GM19240 (cell line): ENCODE data around the gene MTX1.
"Not testable (repeated sequence)": the region's sequence is repeated elsewhere in the genome, so short reads cannot be mapped to it uniquely, and the experiment has no call there.

Experiments
- DNase-seq: peaks from one replicate; pipeline ENCODE4 v3.0.0; 2011; ENCODE audit warnings: low spot score; ENCODE audit not compliant: insufficient read length

MTX1 gene

GRCh38 chr1:155208541-155209311 lies at the start of gene MTX1:
MTX1 (plus strand) TSS chr1:155208695; CDS start chr1:155208805, 110 bp downstream.
- DNase-seq = peak; percentile 83

GRCh38 chr1:155158991-155159390 lies 49.5 kb upstream of the MTX1 start:
- no peak for DNase-seq

- DNase-seq = no peak
Observed at GRCh38 chr1:155160128-155160527, 48.4 kb upstream of the MTX1 start.

DNA sequence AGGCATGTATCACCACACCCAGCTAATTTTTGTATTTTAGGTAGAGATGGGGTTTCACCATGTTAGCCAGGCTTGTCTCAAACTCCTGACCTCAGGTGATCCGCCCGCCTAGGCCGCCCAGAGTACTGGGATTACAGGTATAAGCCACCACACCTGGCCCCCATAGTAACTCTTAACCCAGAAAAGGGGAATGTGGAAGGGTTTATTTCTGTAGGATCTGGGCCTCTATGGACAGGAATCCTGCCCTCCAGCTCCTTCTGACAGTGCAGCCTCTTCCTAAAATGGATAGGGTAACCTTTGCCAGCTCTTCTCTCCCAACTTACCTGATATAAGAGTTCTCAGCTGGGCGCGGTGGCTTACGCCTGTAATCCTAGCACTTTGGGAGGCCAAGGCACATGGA lies 45.9 kb upstream of the MTX1 start:
- not testable (repeated sequence) for DNase-seq

DNA sequence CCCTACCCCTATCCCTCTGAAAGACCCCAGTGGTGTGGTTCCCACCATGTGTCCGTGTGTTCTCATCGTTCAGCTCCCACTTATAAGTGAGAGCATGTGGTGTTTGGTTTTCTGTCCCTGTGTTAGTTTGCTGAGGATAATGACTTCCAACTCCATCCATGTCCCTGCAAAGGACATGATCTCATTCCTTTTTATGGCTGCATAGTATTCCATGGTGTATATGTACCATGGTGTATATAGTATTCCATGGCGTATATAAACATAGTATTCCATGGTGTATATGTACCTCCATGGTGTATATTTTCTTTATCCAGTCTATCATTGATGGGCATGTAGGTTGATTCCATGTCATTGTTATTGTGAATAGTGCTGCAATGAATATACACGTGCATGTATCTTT lies 44.7 kb upstream of the MTX1 start:
- DNase-seq = not testable (repeated sequence)

DNA sequence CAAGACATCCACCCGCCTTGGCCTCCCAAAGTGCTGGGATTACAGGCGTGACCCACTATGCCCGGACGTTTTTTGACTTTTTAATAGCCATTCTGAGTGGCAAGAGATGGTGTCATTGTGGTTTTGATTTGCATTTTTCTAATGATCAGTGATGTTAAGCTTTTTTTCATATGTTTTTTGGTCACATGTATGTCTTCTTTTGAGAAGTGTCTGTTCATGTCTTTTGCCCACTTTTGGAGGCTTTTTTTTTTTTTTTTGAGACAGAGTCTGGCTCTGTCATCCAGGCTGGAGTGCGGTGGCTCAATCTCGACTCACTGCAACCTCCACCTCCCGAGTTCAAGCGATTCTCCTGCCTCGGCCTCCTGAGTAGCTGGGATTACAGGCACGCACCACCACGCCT lies 43.9 kb upstream of the MTX1 start:
- not testable (repeated sequence) for DNase-seq

DNA sequence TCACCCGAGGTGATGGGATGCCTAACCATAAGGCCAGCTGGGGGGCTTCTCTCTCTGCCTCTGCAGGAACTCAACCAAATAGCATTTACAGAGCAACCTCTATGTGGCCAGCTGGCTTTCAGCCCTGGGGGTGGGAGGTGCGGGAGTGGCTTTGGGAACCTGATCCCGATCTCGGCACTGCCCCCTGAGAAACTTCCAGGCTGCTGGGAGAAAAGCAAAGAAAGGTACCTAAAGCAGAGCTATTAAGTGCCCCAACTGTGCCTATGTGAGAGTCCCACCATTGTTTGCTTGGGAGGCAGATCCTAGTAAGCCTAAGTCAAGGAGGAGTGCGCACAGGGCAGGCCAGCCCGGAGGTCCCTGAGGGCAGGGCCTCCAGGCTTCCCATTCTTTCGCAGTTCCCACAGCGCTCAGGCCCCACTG lies 42.4 kb upstream of the MTX1 start:
- no peak for DNase-seq

DNA sequence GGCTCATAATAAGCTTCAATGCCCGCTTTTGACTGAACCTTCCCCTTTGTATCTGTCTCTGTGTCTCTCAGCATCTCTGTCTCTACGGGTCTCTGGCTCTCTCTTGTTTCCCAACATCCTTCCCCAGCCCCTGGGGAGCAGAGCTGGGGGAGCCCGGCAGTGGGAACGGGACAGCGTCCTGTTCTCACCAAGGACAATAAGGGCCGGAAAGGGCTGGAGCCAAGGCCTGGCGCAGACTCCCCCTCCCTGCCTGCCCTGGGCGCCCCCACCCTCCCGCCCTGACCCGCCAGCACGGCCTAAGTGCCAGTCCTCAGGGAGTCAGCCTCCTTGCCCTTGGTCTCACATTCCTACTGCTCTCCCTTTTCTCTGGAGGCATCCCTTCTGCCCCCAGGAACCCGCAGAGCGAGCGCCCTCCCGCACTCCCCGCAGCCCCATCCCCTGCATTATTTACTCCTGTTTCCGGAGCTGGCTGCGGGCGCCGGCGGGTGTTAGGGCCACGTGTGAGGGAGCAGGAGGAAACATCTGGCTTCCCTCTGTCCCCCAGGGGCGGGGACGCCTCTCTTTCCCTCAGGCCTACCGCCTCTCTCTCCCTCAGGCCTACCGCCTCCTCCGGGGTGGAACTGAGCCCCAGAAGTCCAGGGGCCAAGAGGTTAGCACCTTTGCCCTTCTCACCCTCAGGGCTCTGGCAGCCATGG lies 41.9 kb upstream of the MTX1 start:
- no peak for DNase-seq

DNA sequence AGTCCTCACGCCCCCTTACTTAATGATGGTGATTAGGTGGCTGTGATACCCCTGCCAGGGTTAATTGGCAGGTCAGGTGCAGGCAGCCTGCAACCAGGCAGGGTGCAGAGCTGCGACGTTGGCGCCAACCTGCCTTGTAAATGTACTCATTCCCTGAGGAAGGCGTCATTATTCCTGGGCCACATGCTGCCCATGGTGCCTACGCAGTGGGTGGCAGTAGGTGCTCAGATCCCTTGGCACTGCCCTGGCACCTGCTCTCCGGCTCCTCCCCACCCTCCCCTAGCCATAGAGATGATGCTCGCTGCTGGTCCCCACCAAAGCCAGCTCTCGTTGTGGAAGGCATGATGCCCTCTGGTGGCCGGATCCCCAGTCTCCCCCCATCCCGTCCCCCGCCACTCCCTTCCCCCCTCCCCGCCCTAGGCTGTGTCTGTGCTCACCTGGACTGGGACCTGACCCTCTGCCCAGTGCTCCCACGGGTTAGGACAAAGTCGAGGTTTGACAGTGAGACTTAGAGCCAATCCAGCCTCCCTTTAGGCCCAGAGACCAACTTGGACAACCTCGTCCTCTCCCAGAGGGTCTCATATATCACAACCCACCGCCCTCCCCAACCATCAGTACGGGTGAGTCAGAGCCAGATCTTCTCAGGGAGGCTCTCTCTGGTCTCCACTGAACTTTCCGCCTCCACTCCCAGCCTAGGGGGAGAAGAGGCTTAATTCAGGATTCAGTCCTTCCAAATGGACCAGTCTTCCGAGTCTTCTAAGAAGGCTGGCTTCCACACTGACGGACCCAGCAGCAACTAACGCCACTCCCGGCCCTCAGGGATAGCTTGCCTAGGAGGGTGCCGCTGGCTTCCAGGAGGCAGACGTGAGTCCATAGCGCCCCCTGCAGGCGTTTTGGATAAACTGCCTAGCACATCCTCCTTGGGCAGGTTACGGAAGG lies 41.1 kb upstream of the MTX1 start:
- no peak for DNase-seq

- not testable (repeated sequence) for DNase-seq
Observed at GRCh38 chr1:155168105-155168445, 40.4 kb upstream of the MTX1 start.

- DNase-seq = no peak
Observed at GRCh38 chr1:155168456-155169210, 39.9 kb upstream of the MTX1 start.

DNA sequence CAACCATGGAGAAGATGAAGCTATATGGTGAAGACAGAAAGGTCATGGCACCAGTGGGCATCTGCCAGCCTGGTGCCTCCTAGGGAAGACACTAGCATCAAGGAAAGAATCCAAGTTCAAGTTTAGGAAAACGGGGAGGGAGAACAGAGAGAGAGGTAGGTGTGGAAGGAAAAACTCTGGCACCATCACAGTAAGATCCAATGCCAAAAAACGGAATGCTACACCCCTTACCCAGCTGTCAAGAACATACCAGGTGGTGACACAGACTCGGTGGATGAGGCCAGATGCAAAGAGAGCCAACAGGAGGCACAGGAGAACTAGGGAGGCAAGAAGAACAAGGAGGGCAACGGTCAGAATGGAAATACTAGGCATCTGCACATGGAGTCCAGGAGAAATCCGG lies 39.0 kb upstream of the MTX1 start:
- no peak for DNase-seq

- DNase-seq = no peak
Observed at GRCh38 chr1:155170101-155170785, 38.3 kb upstream of the MTX1 start.

- no peak for DNase-seq
Observed at GRCh38 chr1:155170806-155171205, 37.7 kb upstream of the MTX1 start.

DNA sequence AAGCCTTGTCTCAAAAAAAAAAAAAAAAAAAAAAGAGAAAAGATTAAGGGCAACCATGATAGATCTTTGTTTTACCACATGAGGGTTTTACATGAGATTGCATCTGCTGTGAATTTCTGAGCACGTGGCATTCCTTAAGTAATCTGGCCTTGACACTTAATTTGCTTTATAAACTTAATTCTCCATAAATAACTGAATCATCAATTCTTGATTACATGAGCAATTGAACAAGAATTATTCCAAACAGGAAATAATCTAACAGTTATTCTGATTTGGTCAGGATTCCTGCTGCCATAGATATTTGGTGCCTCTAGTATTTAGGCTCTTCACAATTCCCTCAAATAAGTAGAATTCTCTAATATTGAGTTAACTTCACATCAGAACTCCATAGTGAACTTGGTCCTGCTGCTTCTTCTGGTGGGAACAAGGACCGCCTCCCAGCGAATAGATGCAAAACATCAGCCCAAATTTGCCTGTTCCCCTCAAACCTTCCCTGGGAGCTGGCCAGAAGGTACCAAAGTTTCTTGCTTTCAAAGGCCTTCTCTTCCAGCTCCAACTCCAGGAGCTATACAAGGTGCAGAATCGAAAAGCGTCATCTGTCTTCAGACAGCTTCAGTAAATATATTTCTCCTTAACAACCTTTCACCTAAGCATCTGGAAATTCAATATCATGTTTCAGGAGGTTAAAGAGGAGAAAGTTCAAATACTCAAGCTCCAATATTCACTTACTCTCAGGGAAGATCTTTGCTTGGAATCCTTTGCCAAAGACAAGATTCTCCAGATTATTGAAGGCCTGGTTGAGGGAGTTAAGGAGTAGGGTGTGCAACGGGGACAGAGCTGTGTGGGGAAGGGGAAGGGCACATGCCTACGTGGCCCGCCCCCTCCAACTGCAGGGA lies 36.4 kb upstream of the MTX1 start:
- DNase-seq = no peak

GRCh38 chr1:155172732-155173477 lies 35.6 kb upstream of the MTX1 start, which contains the start of gene KRTCAP2:
KRTCAP2 (minus strand) TSS chr1:155173304; CDS start chr1:155173224, 80 bp downstream.
- peak; percentile 99 for DNase-seq

DNA sequence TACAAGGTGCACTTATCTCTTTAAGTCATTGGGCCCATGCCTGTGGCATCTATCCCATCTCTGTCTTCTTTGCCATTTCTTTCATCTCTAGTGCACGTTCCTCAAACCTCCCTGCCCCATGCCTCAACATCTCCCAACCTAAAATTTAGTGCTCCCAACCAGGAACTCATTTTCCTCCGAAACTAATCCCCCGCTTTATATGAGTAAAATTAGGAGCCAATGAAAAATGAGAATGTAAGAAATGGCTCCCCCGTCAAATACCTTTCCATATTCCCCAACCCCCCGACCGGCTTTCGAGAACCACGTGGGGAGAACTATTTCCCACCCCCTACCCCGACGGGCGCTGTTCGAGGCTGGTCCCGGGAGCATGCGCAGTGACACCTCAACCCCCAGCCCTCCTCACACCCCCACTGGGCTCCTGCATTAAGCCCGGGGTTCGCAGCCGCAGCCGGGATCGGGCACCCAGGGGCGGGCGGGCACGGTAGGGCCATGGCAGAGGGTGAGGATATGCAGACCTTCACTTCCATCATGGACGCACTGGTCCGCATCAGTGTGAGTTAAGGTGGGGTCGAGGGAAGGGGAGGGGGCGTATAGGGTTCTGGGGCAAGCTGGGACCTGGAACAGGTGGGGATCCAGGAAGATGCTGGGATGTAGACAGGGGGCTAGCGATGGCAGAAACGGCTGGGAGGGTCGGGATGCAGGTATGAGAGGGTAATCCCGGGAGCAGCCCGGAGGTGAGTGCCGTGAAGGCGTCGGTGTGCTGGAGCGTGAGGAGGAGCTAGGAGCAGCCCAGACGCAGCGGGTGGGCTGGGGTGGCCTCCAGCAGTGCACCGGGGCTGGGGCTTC lies 34.8 kb upstream of the MTX1 start, which contains the start of gene TRIM46:
TRIM46 (plus strand) TSS at position 372 of the 846 bp plus-strand sequence; CDS start at position 490, 118 bp downstream.
- DNase-seq = no peak
